ENCODE results near the gene KRT7.

KRT7 gene

GRCh38 chr12:52221912-52222457 lies 11.1 kb upstream of the KRT7 start:
- TF ChIP-seq SUZ12 (IDR thresholded peaks at IDR 0.05; ENCODE audit: extremely low read depth, insufficient read depth, insufficient read length), result no peak
- TF ChIP-seq YY1 (IDR thresholded peaks at IDR 0.05; ENCODE audit: insufficient read depth, insufficient read length), result no peak
- TF ChIP-seq ZNF274 (IDR thresholded peaks at IDR 0.05; ENCODE audit: low read depth, low read length), result no peak
- Histone ChIP-seq H3K9ac (ENCODE audit: insufficient read length, low read depth) (no peak overlapping the region), H3K9me3 (ENCODE audit: insufficient read depth, low read length) (no peaks in the 10 kb centered on the region), H3K27me3 (ENCODE audit: insufficient read depth, insufficient read length) (no peaks in the 10 kb centered on the region), H3K4me1 (ENCODE audit: insufficient read depth, insufficient read length) (no peaks in the 10 kb centered on the region), H3K36me3 (ENCODE audit: insufficient read depth, insufficient read length, low read length) (no peaks in the 10 kb centered on the region), H3K4me3 (ENCODE audit: insufficient read length, low read depth) (no peak overlapping the region)
- no peak for DNase-seq (ENCODE audit: low read depth, low spot score)

- no peaks in the 10 kb centered on the region for H3K4me1 ChIP-seq (ENCODE audit: insufficient read depth, insufficient read length)
- TF ChIP-seq SUZ12 (IDR thresholded peaks at IDR 0.05; ENCODE audit: extremely low read depth, insufficient read depth, insufficient read length) (no peak), YY1 (IDR thresholded peaks at IDR 0.05; ENCODE audit: insufficient read depth, insufficient read length) (no peak), ZNF274 (IDR thresholded peaks at IDR 0.05; ENCODE audit: low read depth, low read length) (no peak)
- no peaks in the 10 kb centered on the region for H3K27me3 ChIP-seq (ENCODE audit: insufficient read depth, insufficient read length)
These were observed 10.4 kb upstream of the KRT7 start for GRCh38 chr12:52222692-52223091.

GRCh38 chr12:52223406-52224039 lies 9.5 kb upstream of the KRT7 start:
- no peak overlapping the region for H3K9ac ChIP-seq (ENCODE audit: insufficient read length, low read depth)
- no peak for TF ChIP-seq ZNF274 (IDR thresholded peaks at IDR 0.05; ENCODE audit: low read depth, low read length)
- no peak for TF ChIP-seq YY1 (IDR thresholded peaks at IDR 0.05; ENCODE audit: insufficient read depth, insufficient read length)
- no peak for TF ChIP-seq SUZ12 (IDR thresholded peaks at IDR 0.05; ENCODE audit: extremely low read depth, insufficient read depth, insufficient read length)
- no peaks in the 10 kb centered on the region for H3K36me3 ChIP-seq (ENCODE audit: insufficient read depth, insufficient read length, low read length)
- no peak overlapping the region for H3K4me3 ChIP-seq (ENCODE audit: insufficient read length, low read depth)
- no peaks in the 10 kb centered on the region for H3K9me3 ChIP-seq (ENCODE audit: insufficient read depth, low read length)
- DNase-seq (ENCODE audit: low read depth, low spot score), result no peak
- no peaks in the 10 kb centered on the region for H3K4me1 ChIP-seq (ENCODE audit: insufficient read depth, insufficient read length)
- H3K27me3 ChIP-seq (ENCODE audit: insufficient read depth, insufficient read length), result no peaks in the 10 kb centered on the region

More at GRCh38 chr12:52222692-52223091, 10.4 kb upstream of the KRT7 start:
- DNase-seq (ENCODE audit: low read depth, low spot score), result no peak
- H3K4me3 ChIP-seq (ENCODE audit: insufficient read length, low read depth), result no peak overlapping the region
- no peaks in the 10 kb centered on the region for H3K36me3 ChIP-seq (ENCODE audit: insufficient read depth, insufficient read length, low read length)
- H3K9ac ChIP-seq (ENCODE audit: insufficient read length, low read depth), result no peak overlapping the region
- no peaks in the 10 kb centered on the region for H3K9me3 ChIP-seq (ENCODE audit: insufficient read depth, low read length)

GRCh38 chr12:52224151-52224550 lies 8.9 kb upstream of the KRT7 start:
- Histone ChIP-seq H3K4me1 (ENCODE audit: insufficient read depth, insufficient read length) (no peaks in the 10 kb centered on the region), H3K4me3 (ENCODE audit: insufficient read length, low read depth) (no peak overlapping the region), H3K9me3 (ENCODE audit: insufficient read depth, low read length) (no peaks in the 10 kb centered on the region), H3K9ac (ENCODE audit: insufficient read length, low read depth) (no peak overlapping the region), H3K27me3 (ENCODE audit: insufficient read depth, insufficient read length) (no peaks in the 10 kb centered on the region), H3K36me3 (ENCODE audit: insufficient read depth, insufficient read length, low read length) (no peaks in the 10 kb centered on the region)
- TF ChIP-seq YY1 (IDR thresholded peaks at IDR 0.05; ENCODE audit: insufficient read depth, insufficient read length) (no peak), SUZ12 (IDR thresholded peaks at IDR 0.05; ENCODE audit: extremely low read depth, insufficient read depth, insufficient read length) (no peak), ZNF274 (IDR thresholded peaks at IDR 0.05; ENCODE audit: low read depth, low read length) (no peak)
- no peak for DNase-seq (ENCODE audit: low read depth, low spot score)

- H3K36me3 ChIP-seq (ENCODE audit: insufficient read depth, insufficient read length, low read length), result no peaks in the 10 kb centered on the region
- no peak for DNase-seq (ENCODE audit: low read depth, low spot score)
- peaks cover 4% of the 10 kb centered on the region for H3K4me1 ChIP-seq (ENCODE audit: insufficient read depth, insufficient read length)
- H3K4me3 ChIP-seq (ENCODE audit: insufficient read length, low read depth), result no peak overlapping the region
- H3K27me3 ChIP-seq (ENCODE audit: insufficient read depth, insufficient read length), result no peaks in the 10 kb centered on the region
- no peaks in the 10 kb centered on the region for H3K9me3 ChIP-seq (ENCODE audit: insufficient read depth, low read length)
- no peak overlapping the region for H3K9ac ChIP-seq (ENCODE audit: insufficient read length, low read depth)
- TF ChIP-seq ZNF274 (IDR thresholded peaks at IDR 0.05; ENCODE audit: low read depth, low read length) (no peak), YY1 (IDR thresholded peaks at IDR 0.05; ENCODE audit: insufficient read depth, insufficient read length) (no peak), SUZ12 (IDR thresholded peaks at IDR 0.05; ENCODE audit: extremely low read depth, insufficient read depth, insufficient read length) (no peak)
These were observed 7.3 kb upstream of the KRT7 start for GRCh38 chr12:52225752-52226151.

- DNase-seq (ENCODE audit: low read depth, low spot score), result no peak
- no peaks in the 10 kb centered on the region for H3K36me3 ChIP-seq (ENCODE audit: insufficient read depth, insufficient read length, low read length)
- no peak overlapping the region for H3K4me3 ChIP-seq (ENCODE audit: insufficient read length, low read depth)
- H3K4me1 ChIP-seq (ENCODE audit: insufficient read depth, insufficient read length), result peaks cover 7% of the 10 kb centered on the region
- H3K9me3 ChIP-seq (ENCODE audit: insufficient read depth, low read length), result no peaks in the 10 kb centered on the region
- TF ChIP-seq YY1 (IDR thresholded peaks at IDR 0.05; ENCODE audit: insufficient read depth, insufficient read length), result no peak
- TF ChIP-seq ZNF274 (IDR thresholded peaks at IDR 0.05; ENCODE audit: low read depth, low read length), result no peak
- no peak for TF ChIP-seq SUZ12 (IDR thresholded peaks at IDR 0.05; ENCODE audit: extremely low read depth, insufficient read depth, insufficient read length)
- H3K9ac ChIP-seq (ENCODE audit: insufficient read length, low read depth), result no peak overlapping the region
- H3K27me3 ChIP-seq (ENCODE audit: insufficient read depth, insufficient read length), result no peaks in the 10 kb centered on the region
These were observed 6.6 kb upstream of the KRT7 start for GRCh38 chr12:52226446-52226845.

- H3K9ac ChIP-seq (ENCODE audit: insufficient read length, low read depth), result no peak overlapping the region
- TF ChIP-seq YY1 (IDR thresholded peaks at IDR 0.05; ENCODE audit: insufficient read depth, insufficient read length), result no peak
- TF ChIP-seq ZNF274 (IDR thresholded peaks at IDR 0.05; ENCODE audit: low read depth, low read length), result no peak
- no peak for TF ChIP-seq SUZ12 (IDR thresholded peaks at IDR 0.05; ENCODE audit: extremely low read depth, insufficient read depth, insufficient read length)
- peaks cover 10% of the 10 kb centered on the region for H3K27me3 ChIP-seq (ENCODE audit: insufficient read depth, insufficient read length)
- no peaks in the 10 kb centered on the region for H3K36me3 ChIP-seq (ENCODE audit: insufficient read depth, insufficient read length, low read length)
- H3K4me1 ChIP-seq (ENCODE audit: insufficient read depth, insufficient read length), result peaks cover 19% of the 10 kb centered on the region
- no peak for DNase-seq (ENCODE audit: low read depth, low spot score)
- no peaks in the 10 kb centered on the region for H3K9me3 ChIP-seq (ENCODE audit: insufficient read depth, low read length)
- no peak overlapping the region for H3K4me3 ChIP-seq (ENCODE audit: insufficient read length, low read depth)
These were observed 5.4 kb upstream of the KRT7 start for GRCh38 chr12:52227606-52228166.
